T-cell (primary cell): ENCODE data around the gene SCNM1. TPM values are rescaled to one million over a fixed set of nuclear protein-coding genes. Genes with fewer than 3 reads are reported as not detected.

Experiments used
- ATAC-seq, 4 experiments: fragments of 200-7000 bp in 3 of 4; fragments of 150-1000 bp in 1 of 4; cut with Tn5 transposase; replicated peaks in 1 of 4; 1 replicate in 3 of 4; 2 replicates in 1 of 4; pipeline ENCODE4 v1.10.0; 2021; ENCODE audit warnings: moderate library complexity in 3 of 4, mild to moderate bottlenecking in 2 of 4, moderate number of reproducible peaks in 1 of 4
- CTCF ChIA-PET, 2 donors: fragments of 300-600 bp; sonication (Branson Sonifier 250); formaldehyde crosslinking; loops; one replicate each; lab custom pipeline; 2022; ENCODE audit warnings: antibody characterized with exemption in 2 of 2; lab: Charles Lee
- POLR2A ChIA-PET, 2 donors: fragments of 300-600 bp; sonication (Branson Sonifier 250); formaldehyde crosslinking; loops; one replicate each; lab custom pipeline; 2022; ENCODE audit warnings: antibody characterized with exemption in 2 of 2; lab: Charles Lee
- DNase-seq, 35 experiments: peaks; one replicate each; pipeline versions ENCODE4 v3.0.0 to v3.0.0-alpha.2; 2013 to 2023
- H3K27ac ChIP-seq: one replicate; pipeline ENCODE4 v1.5.1; 2013; ENCODE audit warnings: low read length
- H3K27me3 ChIP-seq, 2 experiments: replicated peaks in 1 of 2; 1 replicate in 1 of 2; 2 replicates in 1 of 2; pipeline versions ENCODE4 v1.6.1 to v1.7.0; 2013; ENCODE audit warnings: low read length in 1 of 2, mixed read lengths in 1 of 2; ENCODE audit not compliant: control insufficient read depth in 2 of 2, insufficient read depth in 2 of 2; ENCODE audit errors: extremely low read depth in 1 of 2
- H3K36me3 ChIP-seq, 2 donors: 1 replicate in 1 of 2; 2 replicates in 1 of 2; pipeline versions ENCODE4 v1.6.1 to v1.7.0; 2013; ENCODE audit warnings: low read length in 1 of 2; ENCODE audit not compliant: control insufficient read depth in 2 of 2, insufficient read depth in 1 of 2; ENCODE audit errors: extremely low read depth in 1 of 2
- H3K4me1 ChIP-seq, 2 experiments: 1 replicate in 1 of 2; 2 replicates in 1 of 2; pipeline versions ENCODE4 v1.6.1 to v1.7.0; 2013; ENCODE audit warnings: low read length in 2 of 2, mixed read lengths in 1 of 2; ENCODE audit not compliant: insufficient read depth in 2 of 2, control insufficient read depth in 1 of 2; ENCODE audit errors: extremely low read depth in 1 of 2
- H3K4me3 ChIP-seq, 2 donors: 1 replicate in 1 of 2; 2 replicates in 1 of 2; pipeline versions ENCODE4 v1.5.1 to v1.7.0; 2013; ENCODE audit warnings: mild to moderate bottlenecking in 2 of 2, low read length in 1 of 2, moderate library complexity in 1 of 2; ENCODE audit not compliant: control insufficient read depth in 1 of 2; ENCODE audit errors: extremely low read depth in 1 of 2
- H3K9me3 ChIP-seq: 2 replicates; pipeline ENCODE4 v1.7.0; 2013
- H3K27ac Mint-ChIP-seq, 2 donors: one replicate each; pipeline ENCODE4 v1.8.0; 2020 to 2021; ENCODE audit warnings: mild to moderate bottlenecking in 2 of 2, mixed read lengths in 2 of 2
- H3K27me3 Mint-ChIP-seq, 2 donors: one replicate each; pipeline ENCODE4 v1.8.0; 2021 to 2022; ENCODE audit warnings: mixed read lengths in 2 of 2
- H3K36me3 Mint-ChIP-seq: one replicate; pipeline ENCODE4 v1.8.0; 2021; ENCODE audit warnings: mixed read lengths
- H3K4me1 Mint-ChIP-seq, 3 donors: one replicate each; pipeline ENCODE4 v1.8.0; 2020 to 2022; ENCODE audit warnings: mixed read lengths in 3 of 3, mild to moderate bottlenecking in 1 of 3
- H3K4me3 Mint-ChIP-seq, 3 donors: one replicate each; pipeline ENCODE4 v1.8.0; 2020 to 2022; ENCODE audit warnings: mild to moderate bottlenecking in 3 of 3, mixed read lengths in 3 of 3, moderate library complexity in 3 of 3
- H3K9me3 Mint-ChIP-seq, 3 donors: one replicate each; pipeline ENCODE4 v1.8.0; 2020 to 2022; ENCODE audit warnings: mixed read lengths in 3 of 3
- WGBS: methylation state at CpG from one replicate; pipeline ENCODE4 v1.1.5; 2013; ENCODE audit warnings: missing lambda C conversion rate; ENCODE audit not compliant: insufficient coverage; 5-methylcytosine and 5-hydroxymethylcytosine counted together
- total RNA-seq, 35 experiments: library from RNA in 6 of 35; stranded (reverse) in 6 of 35; fragments of 120-200 nt in 1 of 35; gene quantifications; one replicate each; pipeline versions ENCODE4 v1.2.1 to v1.2.4 and lab custom pipeline; 2013 to 2026

The SCNM1 gene
- total RNA-seq, 5 donors from 2014 or later (not counting 1 experiment from before 2014, with no cell fraction given), result 35.4 to 60.4 (median 52.4) TPM

- no peaks in the 10 kb centered on the region for H3K27me3 ChIP-seq
- POLR2A ChIA-PET, result no interaction called here
- no peaks in the 10 kb centered on the region for H3K4me1 ChIP-seq
- CTCF ChIA-PET, result no interaction called here
- no peaks in the 10 kb centered on the region for H3K9me3 ChIP-seq
- H3K4me3 Mint-ChIP-seq, result no peak overlapping the region
- no peaks in the 10 kb centered on the region for H3K9me3 Mint-ChIP-seq
- H3K36me3 ChIP-seq, result no peaks in the 10 kb centered on the region
- DNase-seq, result no peak
- H3K27ac ChIP-seq, result no peak overlapping the region
- ATAC-seq, result no peak
- H3K27ac Mint-ChIP-seq, result no peak overlapping the region
- peaks cover 6% of the 10 kb centered on the region for H3K36me3 Mint-ChIP-seq
- H3K4me1 Mint-ChIP-seq, result no peaks in the 10 kb centered on the region
- WGBS, result 89% methylated on average over 3 of the region's 7 CpGs
- H3K27me3 Mint-ChIP-seq, result no peaks in the 10 kb centered on the region
- H3K4me3 ChIP-seq, result no peak overlapping the region
These were observed 28.2 kb upstream of the SCNM1 start for GRCh38 chr1:151137789-151138188.

- no peak overlapping the region for H3K4me3 Mint-ChIP-seq
- WGBS, result no CpG with 5 or more reads among the region's 5 CpGs
These were observed 23.4 kb upstream of the SCNM1 start for GRCh38 chr1:151142411-151143056.

GRCh38 chr1:151143057-151143435 lies 22.9 kb upstream of the SCNM1 start:
- ChIA-PET CTCF (interaction anchor here in 1 of 2 donors (0.6 kb wide), 1 partner anchor 15 kb away, joined by 3 read pairs; no protein-coding TSS in a partner anchor), POLR2A (interaction anchor here in 1 of 2 donors (0.5 kb wide), 1 partner anchor 19 kb away, joined by 6 read pairs; no protein-coding TSS in a partner anchor)
- H3K4me3 ChIP-seq, result no peak overlapping the region
- peaks cover 14 to 17% (median 16%) of the 10 kb centered on the region in 3 donors for H3K4me1 Mint-ChIP-seq
- no peaks in the 10 kb centered on the region for H3K9me3 Mint-ChIP-seq
- H3K4me3 Mint-ChIP-seq, result no peak overlapping the region
- H3K27me3 Mint-ChIP-seq, result no peaks in the 10 kb centered on the region
- no peak overlapping the region for H3K27ac Mint-ChIP-seq
- H3K4me1 ChIP-seq, result peaks cover 0 to 23% of the 10 kb centered on the region in 2 experiments
- H3K36me3 ChIP-seq, result no peaks in the 10 kb centered on the region
- H3K9me3 ChIP-seq, result no peaks in the 10 kb centered on the region
- no peaks in the 10 kb centered on the region for H3K36me3 Mint-ChIP-seq
- ATAC-seq, result no peak
- WGBS, result no CpG with 5 or more reads among the region's 7 CpGs
- DNase-seq, result no peak
- no peak overlapping the region for H3K27ac ChIP-seq
- H3K27me3 ChIP-seq, result peaks cover 0 to 11% of the 10 kb centered on the region in 2 experiments

More at GRCh38 chr1:151142411-151143056, 23.4 kb upstream of the SCNM1 start:
- DNase-seq (no peak), ATAC-seq (no peak)
- Histone ChIP-seq H3K4me1 (peaks cover 0 to 23% of the 10 kb centered on the region in 2 experiments), H3K36me3 (no peaks in the 10 kb centered on the region), H3K4me3 (no peak overlapping the region), H3K27ac (no peak overlapping the region), H3K27me3 (peaks cover 0 to 11% of the 10 kb centered on the region in 2 experiments), H3K9me3 (no peaks in the 10 kb centered on the region)
- CTCF ChIA-PET, result interaction anchor here in 1 of 2 donors (0.6 kb wide), 1 partner anchor 85 kb away, joined by 3 read pairs; no protein-coding TSS in a partner anchor
- Mint-ChIP-seq H3K36me3 (no peaks in the 10 kb centered on the region), H3K27ac (no peak overlapping the region), H3K9me3 (no peaks in the 10 kb centered on the region), H3K4me1 (peaks cover 13 to 16% (median 15%) of the 10 kb centered on the region in 3 donors), H3K27me3 (no peaks in the 10 kb centered on the region)
- POLR2A ChIA-PET, result interaction anchor here (0.5 to 0.6 kb wide), 2 partner anchors 11 to 18 kb away, joined by 4 to 6 read pairs; no protein-coding TSS in a partner anchor

GRCh38 chr1:151143986-151144385 lies 22.0 kb upstream of the SCNM1 start:
- no peak for ATAC-seq
- Mint-ChIP-seq H3K9me3 (no peaks in the 10 kb centered on the region), H3K4me1 (peaks cover 14 to 17% (median 16%) of the 10 kb centered on the region in 3 donors), H3K27ac (no peak overlapping the region), H3K4me3 (no peak overlapping the region), H3K36me3 (no peaks in the 10 kb centered on the region), H3K27me3 (no peaks in the 10 kb centered on the region)
- Histone ChIP-seq H3K4me3 (no peak overlapping the region), H3K4me1 (peaks cover 0 to 23% of the 10 kb centered on the region in 2 experiments), H3K9me3 (no peaks in the 10 kb centered on the region), H3K27me3 (peaks cover 0 to 11% of the 10 kb centered on the region in 2 experiments), H3K27ac (no peak overlapping the region), H3K36me3 (no peaks in the 10 kb centered on the region)
- ChIA-PET CTCF (no interaction called here), POLR2A (no interaction called here)
- DNase-seq, result no peak
- WGBS, result 100% methylated on average over 2 of the region's 5 CpGs

- peaks cover 14 to 17% (median 16%) of the 10 kb centered on the region in 3 donors for H3K4me1 Mint-ChIP-seq
- Histone ChIP-seq H3K4me3 (no peak overlapping the region), H3K9me3 (no peaks in the 10 kb centered on the region), H3K27me3 (peaks cover 0 to 11% of the 10 kb centered on the region in 2 experiments), H3K27ac (no peak overlapping the region), H3K4me1 (peaks cover 0 to 23% of the 10 kb centered on the region in 2 experiments), H3K36me3 (no peaks in the 10 kb centered on the region)
- H3K27ac Mint-ChIP-seq, result no peak overlapping the region
- H3K27me3 Mint-ChIP-seq, result no peaks in the 10 kb centered on the region
- DNase-seq (no peak), ATAC-seq (no peak)
- POLR2A ChIA-PET, result no interaction called here
- peak overlapping the region; percentile 21 to 95 (median 31) for H3K4me3 Mint-ChIP-seq
- no peaks in the 10 kb centered on the region for H3K9me3 Mint-ChIP-seq
- no peaks in the 10 kb centered on the region for H3K36me3 Mint-ChIP-seq
- CTCF ChIA-PET, result interaction anchor here in 1 of 2 donors (0.7 kb wide), 1 partner anchor 45 kb away, joined by 3 read pairs; no protein-coding TSS in a partner anchor
- WGBS, result 92% methylated on average over 4 of the region's 7 CpGs
These were observed 21.3 kb upstream of the SCNM1 start for GRCh38 chr1:151144474-151145303.
